CD4-positive, alpha-beta T cell (primary cell): ENCODE results near the gene EPC2. TPM values are rescaled to one million over a fixed set of nuclear protein-coding genes. Genes with fewer than 3 reads are reported as not detected.
"Not testable (repeated sequence)": the region's sequence is repeated elsewhere in the genome, so short reads cannot be mapped to it uniquely, and the experiment has no call there.

Experiments used
- ATAC-seq: fragments of 200-7000 bp; cut with Tn5 transposase; one replicate; pipeline ENCODE4 v1.10.0; 2022; ENCODE audit warnings: mild to moderate bottlenecking; ENCODE audit not compliant: poor library complexity
- CTCF ChIA-PET: fragments of 350-600 bp; sonication (Branson Sonifier 250); formaldehyde crosslinking; loops from one replicate; lab custom pipeline; 2021; ENCODE audit warnings: antibody characterized with exemption, inconsistent platforms; lab: Charles Lee
- POLR2A ChIA-PET: fragments of 350-600 bp; sonication (Branson Sonifier 250); formaldehyde crosslinking; loops from one replicate; lab custom pipeline; 2021; ENCODE audit warnings: antibody characterized with exemption, inconsistent platforms; lab: Charles Lee
- DNase-seq, 14 experiments: peaks; one replicate each; pipeline ENCODE4 v3.0.0-alpha.2; 2013 to 2020; ENCODE audit warnings: mixed read lengths in 2 of 14
- H3K27ac ChIP-seq, 2 donors: one replicate each; pipeline versions ENCODE4 v1.5.1 to v1.7.0; 2013; ENCODE audit warnings: low read length in 2 of 2, low read depth in 1 of 2, mild to moderate bottlenecking in 1 of 2
- H3K27me3 ChIP-seq, 2 experiments: 1 replicate in 1 of 2; 2 replicates in 1 of 2; pipeline versions ENCODE4 v1.6.1 to v1.7.0; 2013; ENCODE audit warnings: low read length in 2 of 2, control low read depth in 1 of 2, mild to moderate bottlenecking in 1 of 2, moderate library complexity in 1 of 2; ENCODE audit not compliant: insufficient read depth in 2 of 2, control insufficient read depth in 1 of 2
- H3K36me3 ChIP-seq: one replicate; pipeline ENCODE4 v1.6.1; 2013; ENCODE audit warnings: low read length, control low read depth; ENCODE audit not compliant: insufficient read depth
- H3K4me1 ChIP-seq: one replicate; pipeline ENCODE4 v1.6.1; 2013; ENCODE audit warnings: low read length, control low read depth; ENCODE audit not compliant: insufficient read depth
- H3K4me3 ChIP-seq: one replicate; pipeline ENCODE4 v1.5.1; 2013; ENCODE audit warnings: mild to moderate bottlenecking, low read length, moderate library complexity
- H3K9me3 ChIP-seq, 2 experiments: 1 replicate in 1 of 2; 2 replicates in 1 of 2; pipeline versions ENCODE4 v1.6.1 to v1.7.0; 2013; ENCODE audit warnings: low read length in 2 of 2, mild to moderate bottlenecking in 2 of 2, control low read depth in 1 of 2, moderate library complexity in 1 of 2; ENCODE audit not compliant: control insufficient read depth in 1 of 2, insufficient read depth in 1 of 2
- H3K27ac Mint-ChIP-seq: one replicate; pipeline ENCODE4 v1.8.0; 2020; ENCODE audit warnings: mixed read lengths
- H3K27me3 Mint-ChIP-seq: one replicate; pipeline ENCODE4 v1.8.0; 2021; ENCODE audit warnings: mixed read lengths
- H3K36me3 Mint-ChIP-seq: one replicate; pipeline ENCODE4 v1.8.0; 2021; ENCODE audit warnings: low read depth, mixed read lengths
- H3K4me1 Mint-ChIP-seq: one replicate; pipeline ENCODE4 v1.8.0; 2021; ENCODE audit warnings: low read depth, mixed read lengths
- H3K4me3 Mint-ChIP-seq: one replicate; pipeline ENCODE4 v1.8.0; 2020; ENCODE audit warnings: mild to moderate bottlenecking, mixed read lengths
- H3K9me3 Mint-ChIP-seq: one replicate; pipeline ENCODE4 v1.8.0; 2020; ENCODE audit warnings: mixed read lengths
- CTCF ChIP-seq: fragments of 200-600 bp; IDR thresholded peaks from one replicate; pipeline ENCODE4 v1.8.0; 2022; ENCODE audit warnings: antibody characterized with exemption, mild to moderate bottlenecking
- intact Hi-C, 2 experiments: fragments of 100-400 bp; cut with DNase I in 1 of 2; cut with micrococcal nuclease in 1 of 2; formaldehyde crosslinking; loops; one replicate each; pipeline versions ENCODE4 v1.15.1 to v1.9.0; 2023 to 2025; cut with DNase I, micrococcal nuclease
- total RNA-seq, 174 experiments: library from RNA in 2 of 174; stranded (reverse) in 2 of 174; gene quantifications; one replicate each; pipeline ENCODE4 v1.2.3 and lab custom pipeline; 2021 to 2026

Gene EPC2
- total RNA-seq, 2 experiments from 2014 or later, result 79.6 to 85.5 TPM

GRCh38 chr2:148770047-148770446 lies 125.5 kb downstream of the EPC2 start:
- Mint-ChIP-seq H3K27me3 (no peaks in the 10 kb centered on the region), H3K9me3 (no peaks in the 10 kb centered on the region), H3K4me1 (peaks cover 11% of the 10 kb centered on the region), H3K4me3 (no peak overlapping the region), H3K27ac (no peak overlapping the region), H3K36me3 (peaks cover 78% of the 10 kb centered on the region)
- TF ChIP-seq CTCF, result no peak
- Histone ChIP-seq H3K9me3 (no peaks in the 10 kb centered on the region), H3K4me1 (no peaks in the 10 kb centered on the region), H3K36me3 (peaks cover 59% of the 10 kb centered on the region), H3K27ac (no peak overlapping the region), H3K4me3 (no peak overlapping the region), H3K27me3 (no peaks in the 10 kb centered on the region)
- no peak for ATAC-seq
- ChIA-PET CTCF (interaction anchor here (1.4 kb wide), 1 partner anchor 29 kb away, joined by 3 read pairs; no protein-coding TSS in a partner anchor), POLR2A (no interaction called here)
- no peak for DNase-seq
- intact Hi-C loops, result no loop called here

- Mint-ChIP-seq H3K4me1 (no peaks in the 10 kb centered on the region), H3K4me3 (no peak overlapping the region), H3K27ac (peak overlapping the region; percentile 30), H3K9me3 (no peaks in the 10 kb centered on the region), H3K36me3 (peaks cover 88% of the 10 kb centered on the region), H3K27me3 (no peaks in the 10 kb centered on the region)
- H3K9me3 ChIP-seq, result no peaks in the 10 kb centered on the region
- CTCF ChIA-PET, result no interaction called here
- no peak overlapping the region for H3K4me3 ChIP-seq
- POLR2A ChIA-PET, result no interaction called here
- ATAC-seq, result no peak
- intact Hi-C loops, result no loop called here
- peaks cover 57% of the 10 kb centered on the region for H3K36me3 ChIP-seq
- H3K4me1 ChIP-seq, result no peaks in the 10 kb centered on the region
- no peak overlapping the region for H3K27ac ChIP-seq
- TF ChIP-seq CTCF, result no peak
- DNase-seq, result no peak
- H3K27me3 ChIP-seq, result no peaks in the 10 kb centered on the region
Observed at GRCh38 chr2:148781544-148781943, 137.0 kb downstream of the EPC2 start.

- ChIA-PET CTCF (no interaction called here), POLR2A (no interaction called here)
- H3K27ac Mint-ChIP-seq, result no peak overlapping the region
- no peak for TF ChIP-seq CTCF
- peaks cover 2% of the 10 kb centered on the region for H3K9me3 Mint-ChIP-seq
- H3K4me3 ChIP-seq, result no peak overlapping the region
- intact Hi-C loops, result no loop called here
- H3K9me3 ChIP-seq, result no peaks in the 10 kb centered on the region
- ATAC-seq (no peak), DNase-seq (no peak)
- H3K36me3 ChIP-seq, result peaks cover 26% of the 10 kb centered on the region
- peaks cover 54% of the 10 kb centered on the region for H3K36me3 Mint-ChIP-seq
- H3K27me3 ChIP-seq, result no peaks in the 10 kb centered on the region
- H3K4me3 Mint-ChIP-seq, result no peak overlapping the region
- H3K4me1 ChIP-seq, result no peaks in the 10 kb centered on the region
- H3K27me3 Mint-ChIP-seq, result no peaks in the 10 kb centered on the region
- H3K27ac ChIP-seq, result no peak overlapping the region
- no peaks in the 10 kb centered on the region for H3K4me1 Mint-ChIP-seq
Observed at GRCh38 chr2:148789059-148789458, 144.5 kb downstream of the EPC2 start.

GRCh38 chr2:148790172-148790571 lies 145.6 kb downstream of the EPC2 start:
- H3K9me3 Mint-ChIP-seq, CTCF ChIA-PET, DNase-seq, H3K27ac ChIP-seq, H3K4me1 Mint-ChIP-seq, H3K4me3 ChIP-seq, H3K27me3 ChIP-seq, H3K9me3 ChIP-seq, intact Hi-C loops, H3K4me3 Mint-ChIP-seq, H3K27me3 Mint-ChIP-seq, POLR2A ChIA-PET, H3K27ac Mint-ChIP-seq, H3K4me1 ChIP-seq, ATAC-seq: not testable (repeated sequence)
- H3K36me3 Mint-ChIP-seq, result peaks cover 43% of the 10 kb centered on the region
- H3K36me3 ChIP-seq, result peaks cover 15% of the 10 kb centered on the region
